HEK293T (cell line): ENCODE measurements around the gene ADCY2.

Experiments
- BHLHE40 ChIP-seq: fragments of 450-650 bp; IDR thresholded peaks from 2 replicates; pipeline ENCODE4 v1.6.1; 2016; ENCODE audit warnings: mild to moderate bottlenecking, moderate library complexity, borderline replicate concordance
- CTBP1 ChIP-seq: fragments of 450-650 bp; IDR thresholded peaks from 2 replicates; pipeline ENCODE4 v1.6.1; 2016; ENCODE audit warnings: borderline replicate concordance
- ELF4 ChIP-seq: fragments of 450-650 bp; IDR thresholded peaks from 2 replicates; pipeline ENCODE4 v1.6.1; 2017; ENCODE audit warnings: antibody characterized with exemption
- FOXA1 ChIP-seq: fragments of 450-650 bp; IDR thresholded peaks from 2 replicates; pipeline ENCODE4 v1.6.1; 2016; ENCODE audit warnings: mild to moderate bottlenecking
- FOXK2 ChIP-seq: fragments of 450-650 bp; IDR thresholded peaks from 2 replicates; pipeline ENCODE4 v1.6.1; 2016; ENCODE audit warnings: mild to moderate bottlenecking
- FOXM1 ChIP-seq: fragments of 450-650 bp; IDR thresholded peaks from 2 replicates; pipeline ENCODE4 v1.6.1; 2017; ENCODE audit warnings: mild to moderate bottlenecking, borderline replicate concordance
- HDGF ChIP-seq: fragments of 450-650 bp; IDR thresholded peaks from 2 replicates; pipeline ENCODE4 v1.6.1; 2017; ENCODE audit warnings: antibody characterized with exemption, borderline replicate concordance
- LEF1 ChIP-seq: fragments of 450-650 bp; IDR thresholded peaks from 2 replicates; pipeline ENCODE4 v1.6.1; 2017; ENCODE audit warnings: mild to moderate bottlenecking, borderline replicate concordance
- NFRKB ChIP-seq: fragments of 450-650 bp; IDR thresholded peaks from 2 replicates; pipeline ENCODE4 v1.6.1; 2016; ENCODE audit warnings: mild to moderate bottlenecking, moderate library complexity
- SP1 ChIP-seq: fragments of 450-650 bp; IDR thresholded peaks from 2 replicates; pipeline ENCODE4 v1.6.1; 2017
- ZNF384 ChIP-seq: fragments of 450-650 bp; IDR thresholded peaks from 2 replicates; pipeline ENCODE4 v1.6.1; 2016
- TF ChIP-seq, protein P1 (sequence below): fragments of 450-650 bp; IDR thresholded peaks from 2 replicates; pipeline ENCODE4 v1.6.1; 2016

DNA sequence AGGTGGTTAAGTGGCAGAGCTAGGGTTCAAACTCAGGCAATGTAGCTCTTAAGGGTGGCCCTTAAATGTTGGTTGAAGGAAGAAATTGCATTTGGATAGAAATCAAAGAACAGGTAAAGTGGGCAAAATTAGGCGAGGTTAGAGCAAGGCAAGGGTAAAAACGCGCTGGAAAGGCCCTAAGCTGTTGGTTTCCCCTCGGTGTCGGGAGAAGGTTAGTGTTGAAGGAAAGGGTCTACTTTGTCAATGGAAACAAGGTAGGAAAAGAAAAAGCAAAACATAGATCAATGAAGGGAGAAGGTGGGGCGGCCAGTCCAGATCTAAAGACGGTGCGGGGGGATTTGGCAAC lies 472.5 kb downstream of the ADCY2 start:
- TF ChIP-seq NFRKB (no peak), ZNF384 (no peak), FOXA1 (no peak), CTBP1 (no peak), BHLHE40 (no peak), FOXM1 (no peak), SP1 (no peak), FOXK2 (no peak), LEF1 (no peak), ELF4 (no peak), HDGF (no peak)
- TF ChIP-seq, protein P1, sequence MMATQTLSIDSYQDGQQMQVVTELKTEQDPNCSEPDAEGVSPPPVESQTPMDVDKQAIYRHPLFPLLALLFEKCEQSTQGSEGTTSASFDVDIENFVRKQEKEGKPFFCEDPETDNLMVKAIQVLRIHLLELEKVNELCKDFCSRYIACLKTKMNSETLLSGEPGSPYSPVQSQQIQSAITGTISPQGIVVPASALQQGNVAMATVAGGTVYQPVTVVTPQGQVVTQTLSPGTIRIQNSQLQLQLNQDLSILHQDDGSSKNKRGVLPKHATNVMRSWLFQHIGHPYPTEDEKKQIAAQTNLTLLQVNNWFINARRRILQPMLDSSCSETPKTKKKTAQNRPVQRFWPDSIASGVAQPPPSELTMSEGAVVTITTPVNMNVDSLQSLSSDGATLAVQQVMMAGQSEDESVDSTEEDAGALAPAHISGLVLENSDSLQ, result no peak
